GM23338 (cell line): ENCODE results near the gene SOS2.

ENCODE experiments used
- ETS1 ChIP-seq: IDR thresholded peaks from 2 replicates; pipeline ENCODE4 v1.6.1; 2016; ENCODE audit warnings: antibody characterized with exemption
- EZH2 ChIP-seq: fragments of 200-600 bp; sonication (generic); IDR thresholded peaks from one replicate; pipeline ENCODE4 v1.8.0; 2017; ENCODE audit warnings: antibody characterized with exemption, mild to moderate bottlenecking, low read depth; ENCODE audit not compliant: unreplicated experiment
- EZH2phosphoT487 ChIP-seq: fragments of 200-600 bp; sonication (generic); IDR thresholded peaks from one replicate; pipeline ENCODE4 v1.8.1; 2018; ENCODE audit warnings: antibody characterized with exemption; ENCODE audit not compliant: unreplicated experiment
- JUNB ChIP-seq: IDR thresholded peaks from one replicate; pipeline ENCODE4 v1.6.1; 2016; ENCODE audit warnings: antibody characterized with exemption; ENCODE audit not compliant: unreplicated experiment
- POLR2AphosphoS5 ChIP-seq: IDR thresholded peaks from 2 replicates; pipeline ENCODE4 v1.6.1; 2016; ENCODE audit warnings: antibody characterized with exemption, low read depth
- TF ChIP-seq, protein P1 (sequence below), 2 experiments: fragments of 200-600 bp in 1 of 2; sonication (generic) in 1 of 2; conservative IDR thresholded peaks; 2 replicates each; pipeline versions ENCODE4 v1.5.1 to v1.6.1; 2016 to 2017; ENCODE audit warnings: antibody characterized with exemption in 2 of 2, low read depth in 2 of 2, mild to moderate bottlenecking in 2 of 2, moderate library complexity in 1 of 2

DNA sequence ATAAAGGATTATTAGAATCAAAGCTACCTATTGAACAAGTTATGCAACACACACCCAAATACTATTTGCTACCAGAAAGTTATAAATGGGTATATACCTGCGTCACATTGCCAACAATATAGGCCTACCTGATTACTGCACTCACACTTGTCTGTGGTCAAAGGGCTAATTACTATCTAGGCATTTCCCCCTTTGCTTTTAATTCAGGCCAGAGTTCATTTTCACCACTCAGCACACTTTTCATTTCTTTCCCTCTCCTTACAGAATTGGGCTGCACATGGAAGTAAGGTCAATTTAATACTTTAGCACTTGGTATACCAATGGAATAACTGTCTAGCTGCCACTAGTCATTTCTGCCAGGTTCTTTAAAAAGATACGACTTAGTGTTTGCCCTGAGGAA is 1.7 kb downstream of the SOS2 start:
- TF ChIP-seq, protein P1, sequence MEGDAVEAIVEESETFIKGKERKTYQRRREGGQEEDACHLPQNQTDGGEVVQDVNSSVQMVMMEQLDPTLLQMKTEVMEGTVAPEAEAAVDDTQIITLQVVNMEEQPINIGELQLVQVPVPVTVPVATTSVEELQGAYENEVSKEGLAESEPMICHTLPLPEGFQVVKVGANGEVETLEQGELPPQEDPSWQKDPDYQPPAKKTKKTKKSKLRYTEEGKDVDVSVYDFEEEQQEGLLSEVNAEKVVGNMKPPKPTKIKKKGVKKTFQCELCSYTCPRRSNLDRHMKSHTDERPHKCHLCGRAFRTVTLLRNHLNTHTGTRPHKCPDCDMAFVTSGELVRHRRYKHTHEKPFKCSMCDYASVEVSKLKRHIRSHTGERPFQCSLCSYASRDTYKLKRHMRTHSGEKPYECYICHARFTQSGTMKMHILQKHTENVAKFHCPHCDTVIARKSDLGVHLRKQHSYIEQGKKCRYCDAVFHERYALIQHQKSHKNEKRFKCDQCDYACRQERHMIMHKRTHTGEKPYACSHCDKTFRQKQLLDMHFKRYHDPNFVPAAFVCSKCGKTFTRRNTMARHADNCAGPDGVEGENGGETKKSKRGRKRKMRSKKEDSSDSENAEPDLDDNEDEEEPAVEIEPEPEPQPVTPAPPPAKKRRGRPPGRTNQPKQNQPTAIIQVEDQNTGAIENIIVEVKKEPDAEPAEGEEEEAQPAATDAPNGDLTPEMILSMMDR (conservative IDR thresholded peaks at IDR 0.05; ENCODE audit: low read depth in 2 of 2), result no peak
- TF ChIP-seq POLR2AphosphoS5, result no peak
- TF ChIP-seq EZH2phosphoT487, result no peak
- no peak for TF ChIP-seq EZH2
- TF ChIP-seq ETS1, result no peak
- TF ChIP-seq JUNB, result no peak
